ENCODE results near the gene PUDP. TPM values are rescaled to one million over a fixed set of nuclear protein-coding genes. Genes with fewer than 3 reads are reported as not detected.
A peak's percentile ranks its signal among the peaks of the same experiment; 100 is the strongest.
"Not testable (repeated sequence)": the region's sequence is repeated elsewhere in the genome, so short reads cannot be mapped to it uniquely, and the experiment has no call there.

PUDP gene
- total RNA-seq, 2 donors from 2014 or later = 19.4 to 37.2 TPM

GRCh38 chrX:7047951-7048350 is 100.0 kb downstream of the PUDP start:
- no peak overlapping the region for H3K27ac ChIP-seq (ENCODE audit: low read depth, low read length)
- Mint-ChIP-seq H3K27ac (no peak overlapping the region), H3K4me1 (peaks cover 4% of the 10 kb centered on the region), H3K4me3 (no peak overlapping the region), H3K36me3 (ENCODE audit: low read depth) (peaks cover 36% of the 10 kb centered on the region), H3K27me3 (ENCODE audit: insufficient read depth) (no peaks in the 10 kb centered on the region), H3K9me3 (peaks cover 1% of the 10 kb centered on the region)
- no peak overlapping the region for H3K9ac ChIP-seq (ENCODE audit: extremely low read depth, low read length, poor library complexity, severe bottlenecking)
- no peak overlapping the region for H3K4me3 ChIP-seq (ENCODE audit: low read length)
- TF ChIP-seq, protein P1, sequence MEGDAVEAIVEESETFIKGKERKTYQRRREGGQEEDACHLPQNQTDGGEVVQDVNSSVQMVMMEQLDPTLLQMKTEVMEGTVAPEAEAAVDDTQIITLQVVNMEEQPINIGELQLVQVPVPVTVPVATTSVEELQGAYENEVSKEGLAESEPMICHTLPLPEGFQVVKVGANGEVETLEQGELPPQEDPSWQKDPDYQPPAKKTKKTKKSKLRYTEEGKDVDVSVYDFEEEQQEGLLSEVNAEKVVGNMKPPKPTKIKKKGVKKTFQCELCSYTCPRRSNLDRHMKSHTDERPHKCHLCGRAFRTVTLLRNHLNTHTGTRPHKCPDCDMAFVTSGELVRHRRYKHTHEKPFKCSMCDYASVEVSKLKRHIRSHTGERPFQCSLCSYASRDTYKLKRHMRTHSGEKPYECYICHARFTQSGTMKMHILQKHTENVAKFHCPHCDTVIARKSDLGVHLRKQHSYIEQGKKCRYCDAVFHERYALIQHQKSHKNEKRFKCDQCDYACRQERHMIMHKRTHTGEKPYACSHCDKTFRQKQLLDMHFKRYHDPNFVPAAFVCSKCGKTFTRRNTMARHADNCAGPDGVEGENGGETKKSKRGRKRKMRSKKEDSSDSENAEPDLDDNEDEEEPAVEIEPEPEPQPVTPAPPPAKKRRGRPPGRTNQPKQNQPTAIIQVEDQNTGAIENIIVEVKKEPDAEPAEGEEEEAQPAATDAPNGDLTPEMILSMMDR (conservative IDR thresholded peaks at IDR 0.05) = peak; percentile 71
- DNase-seq = no peak
- no peaks in the 10 kb centered on the region for H3K9me3 ChIP-seq (ENCODE audit: control insufficient read depth, low read length)
- WGBS, 2 experiments (ENCODE audit: insufficient coverage in 1 of 2, insufficient read length in 1 of 2) = 97% methylated on average over 3 of the region's 4 CpGs; no CpG with 5 or more reads in 1 of the 2 experiments
- H3K27me3 ChIP-seq (ENCODE audit: control insufficient read depth, insufficient read depth, low read length, poor library complexity, severe bottlenecking) = no peaks in the 10 kb centered on the region
- H3K36me3 ChIP-seq (ENCODE audit: control insufficient read depth, insufficient read depth, low read length) = peaks cover 6% of the 10 kb centered on the region
- H3K4me1 ChIP-seq (ENCODE audit: control insufficient read depth, insufficient read depth, low read length) = no peaks in the 10 kb centered on the region

DNA sequence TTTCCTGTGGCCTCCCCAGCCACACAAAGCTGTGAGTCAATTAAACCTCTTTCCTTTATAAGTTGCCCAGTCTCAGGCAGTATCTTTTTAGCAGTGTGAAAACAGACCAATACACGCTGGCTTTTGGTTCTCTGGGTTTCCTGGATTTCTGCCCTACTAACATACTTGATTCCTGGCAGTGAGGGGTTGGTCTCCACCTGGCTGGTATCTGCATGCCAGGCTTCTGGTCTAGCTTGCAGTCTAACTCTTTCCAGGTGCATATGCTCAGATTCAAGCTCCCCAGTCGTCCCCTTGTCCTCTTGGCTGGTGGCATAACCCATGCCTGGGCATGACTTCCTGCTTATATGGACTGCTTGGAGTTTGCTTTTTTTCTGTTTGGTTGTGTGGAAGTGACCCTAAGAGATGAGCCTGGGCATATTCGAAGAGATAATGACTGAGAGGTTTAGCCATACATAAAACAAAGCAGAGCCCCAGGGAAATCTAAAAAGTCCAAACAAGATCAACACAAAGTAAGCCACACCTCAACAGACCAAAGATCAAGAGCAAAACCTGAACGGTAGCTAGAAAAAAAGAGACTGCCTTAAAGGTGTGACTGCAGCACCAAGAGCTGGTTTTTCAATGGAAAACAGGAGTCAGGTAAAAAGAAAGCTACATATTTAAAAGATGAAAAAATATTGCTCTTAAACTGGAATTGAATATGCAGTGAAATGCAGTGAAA is 102.6 kb downstream of the PUDP start:
- H3K4me3 Mint-ChIP-seq = no peak overlapping the region
- H3K9ac ChIP-seq (ENCODE audit: extremely low read depth, low read length, poor library complexity, severe bottlenecking) = no peak overlapping the region
- DNase-seq = no peak
- H3K4me1 Mint-ChIP-seq = peaks cover 15% of the 10 kb centered on the region
- no peaks in the 10 kb centered on the region for H3K9me3 ChIP-seq (ENCODE audit: control insufficient read depth, low read length)
- peaks cover 6% of the 10 kb centered on the region for H3K9me3 Mint-ChIP-seq
- WGBS, 2 experiments (ENCODE audit: insufficient coverage in 1 of 2, insufficient read length in 1 of 2) = 86 to 94% methylated on average over 1 to 3 of the region's 4 CpGs
- TF ChIP-seq, protein P1 (conservative IDR thresholded peaks at IDR 0.05) = no peak
- no peaks in the 10 kb centered on the region for H3K27me3 ChIP-seq (ENCODE audit: control insufficient read depth, insufficient read depth, low read length, poor library complexity, severe bottlenecking)
- H3K36me3 Mint-ChIP-seq (ENCODE audit: low read depth) = peaks cover 26% of the 10 kb centered on the region
- H3K27me3 Mint-ChIP-seq (ENCODE audit: insufficient read depth) = no peaks in the 10 kb centered on the region
- H3K27ac Mint-ChIP-seq = no peak overlapping the region
- H3K27ac ChIP-seq (ENCODE audit: low read depth, low read length) = no peak overlapping the region
- H3K4me1 ChIP-seq (ENCODE audit: control insufficient read depth, insufficient read depth, low read length) = no peaks in the 10 kb centered on the region
- H3K4me3 ChIP-seq (ENCODE audit: low read length) = no peak overlapping the region
- peaks cover 6% of the 10 kb centered on the region for H3K36me3 ChIP-seq (ENCODE audit: control insufficient read depth, insufficient read depth, low read length)

GRCh38 chrX:7043796-7044433 is 104.0 kb downstream of the PUDP start:
- not testable (repeated sequence) for H3K9ac ChIP-seq (ENCODE audit: extremely low read depth, low read length, poor library complexity, severe bottlenecking); H3K36me3 ChIP-seq (ENCODE audit: control insufficient read depth, insufficient read depth, low read length); H3K27ac Mint-ChIP-seq; H3K27me3 ChIP-seq (ENCODE audit: control insufficient read depth, insufficient read depth, low read length, poor library complexity, severe bottlenecking); H3K4me1 ChIP-seq (ENCODE audit: control insufficient read depth, insufficient read depth, low read length); DNase-seq; H3K4me3 Mint-ChIP-seq; H3K9me3 ChIP-seq (ENCODE audit: control insufficient read depth, low read length); H3K9me3 Mint-ChIP-seq; H3K27me3 Mint-ChIP-seq (ENCODE audit: insufficient read depth); H3K27ac ChIP-seq (ENCODE audit: low read depth, low read length); H3K4me3 ChIP-seq (ENCODE audit: low read length)
- peaks cover 12% of the 10 kb centered on the region for H3K36me3 Mint-ChIP-seq (ENCODE audit: low read depth)
- 94% methylated on average over 1 of the region's 3 CpGs; no CpG with 5 or more reads in 1 of the 2 experiments for WGBS, 2 experiments (ENCODE audit: insufficient coverage in 1 of 2, insufficient read length in 1 of 2)
- peaks cover 15% of the 10 kb centered on the region for H3K4me1 Mint-ChIP-seq
